OCI-LY7 (cell line): ENCODE data around the gene MLYCD. TPM values are rescaled to one million over a fixed set of nuclear protein-coding genes. Genes with fewer than 3 reads are reported as not detected.
"Not testable (repeated sequence)": the region's sequence is repeated elsewhere in the genome, so short reads cannot be mapped to it uniquely, and the experiment has no call there.

Source experiments
- BruUV-seq: library from RNA; stranded (reverse); fragments of 400-500 nt; replicated peaks from 2 replicates; lab custom pipeline; 2021; lab: Mats Ljungman, UMichigan
- CTCF ChIA-PET: fragments of 300-600 bp; sonication (Branson Sonifier 250); formaldehyde crosslinking; loops from one replicate; lab custom pipeline; 2022; ENCODE audit warnings: antibody characterized with exemption; ENCODE audit not compliant: unreplicated experiment; lab: Charles Lee
- POLR2A ChIA-PET: fragments of 300-600 bp; sonication (Branson Sonifier 250); formaldehyde crosslinking; loops from one replicate; lab custom pipeline; 2022; ENCODE audit warnings: antibody characterized with exemption; lab: Charles Lee
- DNase-seq: peaks from one replicate; pipeline ENCODE4 v3.0.0-alpha.2; 2015; ENCODE audit warnings: low spot score
- H2AFZ ChIP-seq: fragments of 200-600 bp; sonication (generic), shearing (Covaris generic); 2 replicates; pipeline ENCODE4 v1.6.1; 2014; ENCODE audit warnings: mild to moderate bottlenecking, antibody characterized with exemption, low read length, moderate library complexity
- H3K27ac ChIP-seq: fragments of 200-600 bp; sonication (generic); 2 replicates; pipeline ENCODE4 v1.5.1; 2014; ENCODE audit warnings: mixed run types, low read depth, mild to moderate bottlenecking, moderate library complexity, low read length, inconsistent platforms; ENCODE audit not compliant: poor library complexity, severe bottlenecking
- H3K36me3 ChIP-seq: fragments of 200-600 bp; sonication (generic); 2 replicates; pipeline ENCODE4 v1.6.1; 2014; ENCODE audit warnings: mild to moderate bottlenecking, antibody characterized with exemption, low read length, moderate library complexity, mixed read lengths; ENCODE audit not compliant: insufficient read depth
- H3K4me1 ChIP-seq: fragments of 200-600 bp; sonication (generic); 2 replicates; pipeline ENCODE4 v1.5.1; 2014; ENCODE audit warnings: mild to moderate bottlenecking, low read length; ENCODE audit not compliant: insufficient read depth, poor library complexity, severe bottlenecking
- H3K4me2 ChIP-seq: fragments of 200-600 bp; sonication (generic); 2 replicates; pipeline ENCODE4 v1.6.1; 2014; ENCODE audit warnings: mild to moderate bottlenecking, low read length
- H3K4me3 ChIP-seq: fragments of 200-600 bp; sonication (generic); 2 replicates; pipeline ENCODE4 v1.5.1; 2014; ENCODE audit warnings: mild to moderate bottlenecking, low read depth, low read length; ENCODE audit not compliant: poor library complexity, severe bottlenecking
- H3K79me2 ChIP-seq: fragments of 200-600 bp; sonication (generic); 2 replicates; pipeline ENCODE4 v1.6.1; 2016; ENCODE audit warnings: low read depth, mild to moderate bottlenecking, low read length, moderate library complexity, mixed read lengths; ENCODE audit not compliant: insufficient read depth
- H3K9me2 ChIP-seq: fragments of 200-600 bp; sonication (generic); 2 replicates; pipeline ENCODE4 v1.6.1; 2016; ENCODE audit warnings: mild to moderate bottlenecking, low read length, mixed read lengths; ENCODE audit not compliant: insufficient read depth
- H3K9me3 ChIP-seq: fragments of 200-600 bp; sonication (generic); 2 replicates; pipeline ENCODE4 v1.6.1; 2014; ENCODE audit warnings: mild to moderate bottlenecking, mixed run types, low read length, mixed read lengths
- H4K20me1 ChIP-seq: fragments of 200-600 bp; sonication (generic); 2 replicates; pipeline ENCODE4 v1.6.1; 2014; ENCODE audit warnings: mild to moderate bottlenecking, antibody characterized with exemption, low read length, moderate library complexity, mixed read lengths; ENCODE audit not compliant: insufficient read depth
- CTCF ChIP-seq: fragments of 200-600 bp; sonication (generic); conservative IDR thresholded peaks from 2 replicates; pipeline ENCODE4 v1.5.1; 2014; ENCODE audit warnings: mild to moderate bottlenecking, antibody characterized with exemption, low read length, moderate library complexity, mixed read lengths
- EZH2phosphoT487 ChIP-seq: fragments of 200-600 bp; sonication (generic); IDR thresholded peaks from 2 replicates; pipeline ENCODE4 v1.6.1; 2018; ENCODE audit warnings: low read depth, borderline replicate concordance, mild to moderate bottlenecking, mixed run types, antibody characterized with exemption, low read length, moderate library complexity, mixed read lengths
- intact Hi-C: fragments of 100-400 bp; cut with micrococcal nuclease; formaldehyde crosslinking; loops from one replicate; pipeline ENCODE4 v1.10.0; 2022; ENCODE audit not compliant: unreplicated experiment
- total RNA-seq, 2 experiments: library from RNA; depleted of rRNA in 1 of 2; stranded (reverse); fragments of >200 nt in 1 of 2; shearing (Covaris generic) in 1 of 2; gene quantifications; 2 replicates each; pipeline ENCODE4 v1.2.3, GENCODE V29; 2014 to 2022

MLYCD gene
- total RNA-seq, 2 experiments from 2014 or later = 3.5 to 10.9 TPM

GRCh38 chr16:83948914-83949723 lies 50.2 kb downstream of the MLYCD start:
- no peak overlapping the region for H3K4me2 ChIP-seq
- H3K4me3 ChIP-seq = no peak overlapping the region
- no peaks in the 10 kb centered on the region for H3K9me3 ChIP-seq
- CTCF ChIA-PET = no interaction called here
- H2AFZ ChIP-seq = no peak overlapping the region
- no peaks in the 10 kb centered on the region for H3K79me2 ChIP-seq
- intact Hi-C loops = no loop called here
- no peaks in the 10 kb centered on the region for H3K9me2 ChIP-seq
- DNase-seq = no peak
- POLR2A ChIA-PET = no interaction called here
- no peak for TF ChIP-seq CTCF
- no peak for TF ChIP-seq EZH2phosphoT487
- no peak overlapping the region for H3K27ac ChIP-seq
- H3K36me3 ChIP-seq = no peaks in the 10 kb centered on the region
- no peaks in the 10 kb centered on the region for H4K20me1 ChIP-seq
- peaks cover 8% of the 10 kb centered on the region for H3K4me1 ChIP-seq
- no TSS peak for BruUV-seq

- no peaks in the 10 kb centered on the region for H3K36me3 ChIP-seq
- no peaks in the 10 kb centered on the region for H3K9me2 ChIP-seq
- H3K79me2 ChIP-seq = no peaks in the 10 kb centered on the region
- peaks cover 8% of the 10 kb centered on the region for H3K4me1 ChIP-seq
- no peak for DNase-seq
- no peaks in the 10 kb centered on the region for H4K20me1 ChIP-seq
- TF ChIP-seq CTCF (no peak), EZH2phosphoT487 (no peak)
- H3K4me3 ChIP-seq = no peak overlapping the region
- BruUV-seq = no TSS peak
- intact Hi-C loops = loop anchor here (10.0 kb wide), 2 partner anchors 125 to 225 kb away; no protein-coding TSS in a partner anchor
- no peak overlapping the region for H3K27ac ChIP-seq
- H2AFZ ChIP-seq = no peak overlapping the region
- POLR2A ChIA-PET = no interaction called here
- CTCF ChIA-PET = no interaction called here
- H3K9me3 ChIP-seq = no peaks in the 10 kb centered on the region
- H3K4me2 ChIP-seq = no peak overlapping the region
Measured at GRCh38 chr16:83949724-83950001, 50.7 kb downstream of the MLYCD start.

- BruUV-seq, H2AFZ ChIP-seq, H3K4me2 ChIP-seq, H3K27ac ChIP-seq, H3K79me2 ChIP-seq, H4K20me1 ChIP-seq, DNase-seq, H3K36me3 ChIP-seq, H3K9me3 ChIP-seq, H3K9me2 ChIP-seq, H3K4me3 ChIP-seq, CTCF ChIA-PET, POLR2A ChIA-PET, H3K4me1 ChIP-seq: not testable (repeated sequence)
- intact Hi-C loops = loop anchor here (10.0 kb wide), 2 partner anchors 126 to 224 kb away; no protein-coding TSS in a partner anchor
Measured at GRCh38 chr16:83950862-83951399, 52.0 kb downstream of the MLYCD start.
